GM13977 (cell line): Measurements from ENCODE around the gene LRP5.

Experiments used
- DNase-seq: peaks from one replicate; pipeline ENCODE4 v3.0.0; 2012; ENCODE audit warnings: low spot score
- in situ Hi-C: fragments of 300-500 bp; cut with MboI; formaldehyde crosslinking; loops from one replicate; pipeline ENCODE4 v1.12.0; 2022; ENCODE audit warnings: low sequenced_read_pairs, low pct_unique_long_range_greater_than_20kb, mixed read lengths, inconsistent platforms; ENCODE audit not compliant: unreplicated experiment
- TF ChIP-seq, protein P1 (sequence below): IDR thresholded peaks from 2 replicates; pipeline ENCODE4 v1.5.1; 2012; ENCODE audit warnings: mild to moderate bottlenecking, control low read depth; ENCODE audit not compliant: insufficient read depth; ENCODE audit errors: extremely low read depth, missing control alignments

Gene LRP5

DNA sequence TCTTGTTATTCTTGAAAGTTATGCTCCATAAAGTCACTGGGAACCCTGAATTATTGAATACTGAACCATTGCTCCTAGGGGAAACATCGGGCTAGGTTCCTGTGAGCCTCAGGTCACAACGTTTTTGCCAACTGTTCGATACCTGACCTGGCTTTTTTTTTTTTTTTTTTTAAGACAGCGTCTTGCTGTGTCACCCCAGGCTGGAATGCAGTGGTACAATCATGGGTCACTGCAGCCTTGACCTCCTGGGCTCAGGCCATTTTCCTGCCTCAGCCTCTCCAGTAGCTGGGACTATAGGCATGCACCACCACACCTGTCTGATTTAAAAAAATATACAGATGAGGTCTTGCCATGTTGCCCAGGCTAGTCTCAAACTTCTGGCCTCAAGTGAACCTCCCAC, 22.5 kb downstream of the LRP5 start:
- DNase-seq = no peak
- in situ Hi-C loops = no loop called here
- TF ChIP-seq, protein P1, sequence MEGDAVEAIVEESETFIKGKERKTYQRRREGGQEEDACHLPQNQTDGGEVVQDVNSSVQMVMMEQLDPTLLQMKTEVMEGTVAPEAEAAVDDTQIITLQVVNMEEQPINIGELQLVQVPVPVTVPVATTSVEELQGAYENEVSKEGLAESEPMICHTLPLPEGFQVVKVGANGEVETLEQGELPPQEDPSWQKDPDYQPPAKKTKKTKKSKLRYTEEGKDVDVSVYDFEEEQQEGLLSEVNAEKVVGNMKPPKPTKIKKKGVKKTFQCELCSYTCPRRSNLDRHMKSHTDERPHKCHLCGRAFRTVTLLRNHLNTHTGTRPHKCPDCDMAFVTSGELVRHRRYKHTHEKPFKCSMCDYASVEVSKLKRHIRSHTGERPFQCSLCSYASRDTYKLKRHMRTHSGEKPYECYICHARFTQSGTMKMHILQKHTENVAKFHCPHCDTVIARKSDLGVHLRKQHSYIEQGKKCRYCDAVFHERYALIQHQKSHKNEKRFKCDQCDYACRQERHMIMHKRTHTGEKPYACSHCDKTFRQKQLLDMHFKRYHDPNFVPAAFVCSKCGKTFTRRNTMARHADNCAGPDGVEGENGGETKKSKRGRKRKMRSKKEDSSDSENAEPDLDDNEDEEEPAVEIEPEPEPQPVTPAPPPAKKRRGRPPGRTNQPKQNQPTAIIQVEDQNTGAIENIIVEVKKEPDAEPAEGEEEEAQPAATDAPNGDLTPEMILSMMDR = no peak

DNA sequence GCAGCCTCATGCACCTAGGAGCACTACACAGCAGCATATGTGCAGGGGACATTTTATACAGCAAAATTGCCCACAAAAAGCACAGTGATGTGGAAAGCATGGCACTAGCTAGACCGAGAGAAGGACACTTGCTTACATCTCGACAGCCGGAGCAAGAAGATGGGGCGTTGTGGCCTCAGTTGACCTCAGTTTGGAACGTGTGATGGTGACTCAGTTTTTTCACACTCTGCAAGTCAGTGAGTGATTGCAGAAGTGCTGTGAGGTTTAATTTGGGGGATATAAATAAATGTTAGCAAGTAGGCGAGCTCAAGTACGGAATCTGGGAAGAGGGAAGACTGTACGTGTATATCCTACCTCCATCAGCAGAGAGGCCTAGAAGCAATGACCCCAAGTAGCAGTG, 23.3 kb downstream of the LRP5 start:
- TF ChIP-seq, protein P1 = no peak
- in situ Hi-C loops = no loop called here
- no peak for DNase-seq

DNA sequence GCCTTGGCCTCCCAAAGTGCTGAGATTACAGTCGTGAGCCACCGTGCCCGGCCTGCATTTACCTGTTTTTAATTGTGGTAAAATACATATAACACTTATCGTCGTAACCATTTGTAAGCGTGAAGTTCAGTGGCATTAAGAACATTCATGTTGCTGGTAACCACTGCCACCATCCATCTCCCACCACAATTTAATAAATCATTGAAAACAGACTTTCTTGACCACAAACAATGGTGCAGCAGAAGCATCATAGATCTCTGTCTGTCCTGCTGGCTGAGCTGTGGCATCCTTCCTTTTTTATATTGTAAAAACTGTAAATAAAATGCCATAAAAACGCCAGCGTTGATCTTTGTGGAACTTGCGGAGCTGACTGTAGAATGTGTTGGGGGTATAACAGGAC, 24.3 kb downstream of the LRP5 start:
- TF ChIP-seq, protein P1 = no peak
- in situ Hi-C loops = no loop called here
- DNase-seq = no peak

DNA sequence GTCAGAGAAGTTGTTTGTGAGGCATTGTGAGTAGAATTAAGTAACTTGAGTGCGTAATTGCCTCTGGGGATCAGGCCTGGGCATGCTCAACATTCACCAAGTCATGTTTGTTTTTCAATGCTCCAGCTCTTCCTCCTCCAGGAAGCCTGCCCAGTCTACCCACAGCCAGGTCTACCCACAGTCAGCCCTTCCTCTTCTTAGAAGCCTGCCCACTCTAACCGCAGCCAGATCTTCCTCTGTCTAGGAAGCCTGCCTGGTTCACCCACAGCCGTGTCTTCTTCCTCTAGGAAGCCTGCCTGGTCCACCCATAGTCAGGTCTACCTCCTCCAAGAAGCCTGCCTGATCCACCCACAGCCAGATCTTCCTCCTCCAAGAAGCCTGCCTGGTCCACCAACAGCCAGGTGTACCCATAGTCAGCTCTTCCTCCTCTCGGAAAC, 25.0 kb downstream of the LRP5 start:
- no peak for DNase-seq
- in situ Hi-C loops = no loop called here
- TF ChIP-seq, protein P1 = no peak

DNA sequence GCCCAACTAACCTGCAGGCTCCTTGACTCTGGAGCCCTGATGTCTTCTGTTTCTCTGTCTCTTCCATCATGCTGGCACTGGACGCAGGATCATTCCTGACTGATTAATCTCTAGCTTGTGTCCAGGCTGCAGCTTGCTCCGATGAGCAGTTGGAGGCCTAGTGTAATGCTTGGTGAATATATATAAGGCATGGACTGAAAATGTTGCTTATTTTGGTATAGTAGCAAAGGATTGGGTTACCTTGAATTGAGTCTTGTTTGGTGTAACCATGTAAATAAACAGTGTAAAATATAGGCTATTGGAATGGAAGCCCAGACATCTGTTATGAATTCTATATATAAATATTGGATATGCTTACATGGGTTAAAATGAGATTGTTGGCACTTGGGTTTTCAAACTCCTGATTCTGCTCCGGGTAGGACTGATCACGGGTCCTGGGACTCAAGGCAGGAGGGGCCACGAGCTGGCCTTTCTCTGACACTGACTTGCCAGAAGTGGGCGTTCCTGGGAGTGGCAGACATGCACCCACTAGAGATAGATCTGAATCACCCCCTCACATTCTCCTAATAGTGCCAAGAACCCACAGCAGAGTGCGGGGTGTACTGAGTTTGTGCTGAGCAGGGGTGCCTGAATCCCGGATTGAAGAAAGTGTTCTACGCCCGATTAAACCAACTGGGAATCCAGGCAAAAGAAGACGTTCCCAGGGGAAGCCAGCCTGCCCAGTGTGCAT, 25.8 kb downstream of the LRP5 start:
- no peak for DNase-seq
- in situ Hi-C loops = no loop called here
- TF ChIP-seq, protein P1 = no peak

DNA sequence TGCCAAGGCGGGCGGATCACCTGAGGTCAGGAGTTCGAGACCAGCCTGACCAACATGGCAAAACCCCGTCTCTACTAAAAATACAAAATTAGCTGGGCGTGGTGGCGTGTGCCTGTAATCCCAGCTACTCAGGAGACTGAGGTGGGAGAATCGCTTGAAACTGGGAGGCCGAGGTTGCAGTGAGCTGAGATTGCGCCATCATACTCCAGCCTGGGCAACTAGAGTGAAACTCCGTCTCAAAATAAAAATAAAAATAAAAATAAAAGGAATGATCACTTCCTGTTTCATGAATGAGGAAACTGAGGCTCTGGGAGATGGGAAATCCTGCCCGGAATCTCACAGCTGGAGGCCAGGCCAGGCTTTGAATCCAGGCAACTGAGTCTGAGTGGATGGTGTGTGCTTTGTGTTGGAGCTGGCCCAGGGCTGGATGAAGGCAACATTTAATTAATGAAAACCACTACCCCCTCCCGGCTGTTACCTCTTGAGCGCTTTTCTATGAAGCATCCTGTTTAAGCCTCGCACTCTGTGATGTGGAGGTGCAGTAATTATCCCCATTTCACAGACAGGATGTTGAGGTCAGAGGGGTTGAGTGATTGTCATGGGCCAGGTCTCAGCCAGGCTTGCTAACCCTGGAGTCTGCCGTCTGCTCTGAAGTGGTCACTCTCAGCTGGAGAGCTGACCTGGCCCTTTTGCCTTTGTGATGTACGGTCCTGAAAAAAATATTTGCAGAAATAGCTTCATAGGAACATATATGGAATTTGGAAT, 27.8 kb downstream of the LRP5 start:
- TF ChIP-seq, protein P1 = no peak
- in situ Hi-C loops = no loop called here
- DNase-seq = no peak
